Measurements from ENCODE around the gene PAK4.

GRCh38 chr19:39100500-39101166 lies 25.0 kb upstream of the PAK4 start:
- TF ChIP-seq CTCF (IDR thresholded peaks at IDR 0.05; ENCODE audit: low read depth, low read length, poor library complexity, severe bottlenecking) (no peak), EZH2phosphoT487 (IDR thresholded peaks at IDR 0.05; ENCODE audit: borderline replicate concordance, low read length) (no peak)
